ENCODE measurements around the gene FBN3.

The FBN3 gene

GRCh38 chr19:8081569-8082550, 67.5 kb downstream of the FBN3 start:
- Histone ChIP-seq H3K4me1 (ENCODE audit: control insufficient read depth, insufficient read depth, low read length) (no peaks in the 10 kb centered on the region), H3K27me3 (ENCODE audit: control insufficient read depth, insufficient read depth, low read length) (peaks cover 5% of the 10 kb centered on the region), H3K4me3 (ENCODE audit: low read length) (no peak overlapping the region), H3K4me2 (ENCODE audit: low read length) (no peak overlapping the region), H3K36me3 (ENCODE audit: insufficient read depth, low read length) (no peaks in the 10 kb centered on the region), H3K9ac (ENCODE audit: low read depth, low read length) (no peak overlapping the region), H3K9me3 (replicated peaks; ENCODE audit: low read length) (no peaks in the 10 kb centered on the region)

DNA sequence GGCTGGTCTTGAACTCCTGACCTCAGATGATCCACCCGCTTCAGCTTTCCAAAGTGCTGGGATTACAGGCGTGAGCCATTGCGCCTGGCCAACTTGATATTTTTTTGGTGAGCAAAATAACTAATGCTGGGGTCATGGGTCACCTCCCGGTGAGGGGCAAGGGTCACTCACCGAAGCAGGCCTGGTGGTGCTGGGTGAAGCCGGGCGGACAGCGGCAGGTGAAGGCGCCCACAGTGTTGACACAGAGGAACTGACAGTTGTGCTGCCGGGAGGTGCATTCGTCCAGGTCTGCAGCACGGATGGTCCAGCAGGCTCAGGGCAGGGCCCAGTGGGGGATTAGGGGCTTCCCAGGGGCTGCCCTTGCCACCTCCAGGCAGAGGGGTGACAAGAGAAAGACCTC, 68.6 kb downstream of the FBN3 start:
- Histone ChIP-seq H3K4me2 (ENCODE audit: low read length) (no peak overlapping the region), H3K27me3 (ENCODE audit: control insufficient read depth, insufficient read depth, low read length) (peaks cover 5% of the 10 kb centered on the region), H3K9ac (ENCODE audit: low read depth, low read length) (no peak overlapping the region), H3K36me3 (ENCODE audit: insufficient read depth, low read length) (no peaks in the 10 kb centered on the region), H3K9me3 (replicated peaks; ENCODE audit: low read length) (no peaks in the 10 kb centered on the region), H3K4me3 (ENCODE audit: low read length) (no peak overlapping the region), H3K4me1 (ENCODE audit: control insufficient read depth, insufficient read depth, low read length) (no peaks in the 10 kb centered on the region)

DNA sequence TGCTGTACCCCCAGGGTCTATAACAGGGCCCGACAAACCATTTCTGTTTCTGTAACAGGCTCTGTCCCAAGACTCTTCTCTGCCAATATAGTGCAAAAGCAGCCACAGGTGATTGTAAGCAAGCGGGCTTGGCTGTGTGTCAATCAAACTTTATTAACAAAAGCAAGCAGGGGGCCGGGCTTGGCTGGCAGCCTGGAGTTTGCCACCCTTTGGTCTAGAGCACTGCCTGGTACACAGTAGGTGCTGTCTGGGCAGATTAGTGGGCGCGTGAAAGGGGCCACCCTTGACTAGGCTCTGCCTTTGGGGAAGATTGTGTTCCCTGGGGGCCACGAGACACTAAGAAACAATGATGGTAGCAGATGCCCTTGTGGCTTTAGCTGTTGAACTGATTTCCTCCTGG, 69.4 kb downstream of the FBN3 start:
- Histone ChIP-seq H3K4me1 (ENCODE audit: control insufficient read depth, insufficient read depth, low read length) (no peaks in the 10 kb centered on the region), H3K9me3 (replicated peaks; ENCODE audit: low read length) (no peaks in the 10 kb centered on the region), H3K9ac (ENCODE audit: low read depth, low read length) (no peak overlapping the region), H3K4me2 (ENCODE audit: low read length) (no peak overlapping the region), H3K36me3 (ENCODE audit: insufficient read depth, low read length) (no peaks in the 10 kb centered on the region), H3K27me3 (ENCODE audit: control insufficient read depth, insufficient read depth, low read length) (peaks cover 5% of the 10 kb centered on the region), H3K4me3 (ENCODE audit: low read length) (no peak overlapping the region)

- no peak overlapping the region for H3K9ac ChIP-seq (ENCODE audit: low read depth, low read length)
- H3K4me2 ChIP-seq (ENCODE audit: low read length) = no peak overlapping the region
- H3K4me1 ChIP-seq (ENCODE audit: control insufficient read depth, insufficient read depth, low read length) = no peaks in the 10 kb centered on the region
- H3K4me3 ChIP-seq (ENCODE audit: low read length) = no peak overlapping the region
- H3K9me3 ChIP-seq (replicated peaks; ENCODE audit: low read length) = peaks cover 3% of the 10 kb centered on the region
- no peaks in the 10 kb centered on the region for H3K36me3 ChIP-seq (ENCODE audit: insufficient read depth, low read length)
- H3K27me3 ChIP-seq (ENCODE audit: control insufficient read depth, insufficient read depth, low read length) = peaks cover 5% of the 10 kb centered on the region
These were observed 74.0 kb downstream of the FBN3 start for GRCh38 chr19:8075158-8076074.

- H3K4me3 ChIP-seq (ENCODE audit: low read length) = no peak overlapping the region
- H3K4me1 ChIP-seq (ENCODE audit: control insufficient read depth, insufficient read depth, low read length) = no peaks in the 10 kb centered on the region
- no peaks in the 10 kb centered on the region for H3K36me3 ChIP-seq (ENCODE audit: insufficient read depth, low read length)
- H3K9ac ChIP-seq (ENCODE audit: low read depth, low read length) = no peak overlapping the region
- H3K27me3 ChIP-seq (ENCODE audit: control insufficient read depth, insufficient read depth, low read length) = peaks cover 5% of the 10 kb centered on the region
- peaks cover 3% of the 10 kb centered on the region for H3K9me3 ChIP-seq (replicated peaks; ENCODE audit: low read length)
- H3K4me2 ChIP-seq (ENCODE audit: low read length) = no peak overlapping the region
These were observed 74.9 kb downstream of the FBN3 start for GRCh38 chr19:8074501-8074900.

GRCh38 chr19:8071912-8072311, 77.5 kb downstream of the FBN3 start:
- Histone ChIP-seq H3K36me3 (ENCODE audit: insufficient read depth, low read length) (no peaks in the 10 kb centered on the region), H3K4me3 (ENCODE audit: low read length) (no peak overlapping the region), H3K27me3 (ENCODE audit: control insufficient read depth, insufficient read depth, low read length) (no peaks in the 10 kb centered on the region), H3K4me2 (ENCODE audit: low read length) (no peak overlapping the region), H3K9me3 (replicated peaks; ENCODE audit: low read length) (peaks cover 7% of the 10 kb centered on the region), H3K9ac (ENCODE audit: low read depth, low read length) (no peak overlapping the region), H3K4me1 (ENCODE audit: control insufficient read depth, insufficient read depth, low read length) (no peaks in the 10 kb centered on the region)

DNA sequence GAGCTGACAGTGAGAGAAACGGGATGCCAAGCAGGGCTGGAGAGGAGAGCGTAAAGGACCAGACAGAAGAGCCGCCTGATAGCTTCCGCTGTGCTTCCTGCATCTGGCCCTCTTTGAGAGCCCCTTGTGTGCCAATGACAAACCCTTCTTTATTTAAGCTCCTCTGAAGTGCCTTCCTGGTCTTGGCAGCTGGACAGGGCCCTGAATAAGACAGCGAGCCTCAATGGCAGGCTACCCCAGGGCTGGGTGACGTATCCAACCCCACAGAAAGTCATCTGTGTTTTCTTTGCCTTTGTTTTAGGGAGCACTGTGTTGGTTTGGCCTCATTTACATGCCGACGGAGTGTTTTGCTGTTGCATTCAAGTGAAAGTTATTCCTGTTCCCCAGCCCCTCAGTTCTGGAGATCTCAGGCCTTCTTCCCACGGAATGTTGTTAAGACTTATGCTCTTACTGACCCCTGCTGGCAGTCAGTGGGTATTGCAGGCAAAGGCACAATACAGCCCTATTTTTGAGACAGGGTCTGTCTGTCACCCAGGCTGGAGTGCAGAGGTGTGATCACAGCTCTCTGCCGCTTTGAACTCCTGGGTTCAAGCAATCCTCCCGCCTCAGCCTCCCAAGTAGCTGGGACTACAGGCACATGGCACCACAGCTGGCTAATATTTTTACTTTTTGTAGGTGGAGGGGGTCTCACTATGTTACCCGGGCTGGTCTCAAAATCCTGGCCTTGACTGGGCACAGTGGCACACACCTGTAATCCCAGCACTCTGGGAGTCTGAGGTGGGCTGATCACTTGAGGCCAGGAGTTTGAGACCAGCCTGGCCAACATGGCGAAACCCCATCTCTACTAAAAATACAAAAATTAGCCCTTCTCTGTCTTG, 80.1 kb downstream of the FBN3 start:
- H3K9me3 ChIP-seq (replicated peaks; ENCODE audit: low read length) = peaks cover 5% of the 10 kb centered on the region
- no peak overlapping the region for H3K9ac ChIP-seq (ENCODE audit: low read depth, low read length)
- H3K4me1 ChIP-seq (ENCODE audit: control insufficient read depth, insufficient read depth, low read length) = no peaks in the 10 kb centered on the region
- H3K36me3 ChIP-seq (ENCODE audit: insufficient read depth, low read length) = no peaks in the 10 kb centered on the region
- H3K27me3 ChIP-seq (ENCODE audit: control insufficient read depth, insufficient read depth, low read length) = no peaks in the 10 kb centered on the region
- no peak overlapping the region for H3K4me3 ChIP-seq (ENCODE audit: low read length)
- H3K4me2 ChIP-seq (ENCODE audit: low read length) = no peak overlapping the region

DNA sequence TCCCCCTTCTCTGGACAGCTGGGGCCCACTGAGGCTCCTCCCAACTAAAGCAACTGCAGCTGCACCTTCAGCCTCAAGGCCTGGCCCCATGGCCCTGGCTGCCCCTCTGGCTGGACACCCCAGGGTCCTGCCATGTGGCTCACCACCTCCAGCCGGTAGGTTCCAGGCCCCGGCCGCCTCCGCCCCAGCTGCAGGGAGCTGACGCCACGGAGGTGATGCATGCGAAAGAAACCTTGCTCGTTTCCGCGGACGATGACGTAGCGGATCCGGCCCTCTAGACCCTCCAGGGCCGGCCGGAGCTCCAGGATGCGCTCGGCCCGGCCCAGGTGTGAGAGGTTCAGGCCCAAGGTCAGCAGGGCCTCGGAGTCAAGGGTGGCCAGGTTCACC, 83.5 kb downstream of the FBN3 start:
- Histone ChIP-seq H3K27me3 (ENCODE audit: control insufficient read depth, insufficient read depth, low read length) (no peaks in the 10 kb centered on the region), H3K9me3 (replicated peaks; ENCODE audit: low read length) (peaks cover 3% of the 10 kb centered on the region), H3K36me3 (ENCODE audit: insufficient read depth, low read length) (no peaks in the 10 kb centered on the region), H3K4me2 (ENCODE audit: low read length) (no peak overlapping the region), H3K4me3 (ENCODE audit: low read length) (no peak overlapping the region), H3K4me1 (ENCODE audit: control insufficient read depth, insufficient read depth, low read length) (no peaks in the 10 kb centered on the region), H3K9ac (ENCODE audit: low read depth, low read length) (no peak overlapping the region)

GRCh38 chr19:8064911-8065874, 84.2 kb downstream of the FBN3 start:
- H3K36me3 ChIP-seq (ENCODE audit: insufficient read depth, low read length) = no peaks in the 10 kb centered on the region
- H3K9ac ChIP-seq (ENCODE audit: low read depth, low read length) = no peak overlapping the region
- no peak overlapping the region for H3K4me3 ChIP-seq (ENCODE audit: low read length)
- peaks cover 3% of the 10 kb centered on the region for H3K9me3 ChIP-seq (replicated peaks; ENCODE audit: low read length)
- H3K4me2 ChIP-seq (ENCODE audit: low read length) = no peak overlapping the region
- H3K4me1 ChIP-seq (ENCODE audit: control insufficient read depth, insufficient read depth, low read length) = no peaks in the 10 kb centered on the region
- H3K27me3 ChIP-seq (ENCODE audit: control insufficient read depth, insufficient read depth, low read length) = no peaks in the 10 kb centered on the region

- Histone ChIP-seq H3K9ac (ENCODE audit: low read depth, low read length) (no peak overlapping the region), H3K4me2 (ENCODE audit: low read length) (no peak overlapping the region), H3K27me3 (ENCODE audit: control insufficient read depth, insufficient read depth, low read length) (no peaks in the 10 kb centered on the region), H3K4me1 (ENCODE audit: control insufficient read depth, insufficient read depth, low read length) (no peaks in the 10 kb centered on the region), H3K4me3 (ENCODE audit: low read length) (no peak overlapping the region), H3K36me3 (ENCODE audit: insufficient read depth, low read length) (no peaks in the 10 kb centered on the region), H3K9me3 (replicated peaks; ENCODE audit: low read length) (no peaks in the 10 kb centered on the region)
These were observed 91.7 kb downstream of the FBN3 start for GRCh38 chr19:8057545-8058270.

Data from skeletal muscle satellite cell (primary cell).